PC-3 (cell line): ENCODE results near the gene ZSCAN32.

ENCODE experiments used
- CTCF ChIP-seq: fragments of 300-600 bp; sonication (generic); conservative IDR thresholded peaks from 2 replicates; pipeline ENCODE4 v1.5.1; 2017; ENCODE audit warnings: antibody characterized with exemption, low read depth, mild to moderate bottlenecking, low read length
- EZH2 ChIP-seq: fragments of 300-600 bp; sonication (generic); IDR thresholded peaks from one replicate; pipeline ENCODE4 v1.6.1; 2017; ENCODE audit warnings: antibody characterized with exemption, mild to moderate bottlenecking, low read length; ENCODE audit not compliant: unreplicated experiment
- EZH2phosphoT487 ChIP-seq: fragments of 300-600 bp; sonication (generic); IDR thresholded peaks from 2 replicates; pipeline ENCODE4 v1.6.1; 2018; ENCODE audit warnings: mild to moderate bottlenecking, antibody characterized with exemption, low read length, borderline replicate concordance

DNA sequence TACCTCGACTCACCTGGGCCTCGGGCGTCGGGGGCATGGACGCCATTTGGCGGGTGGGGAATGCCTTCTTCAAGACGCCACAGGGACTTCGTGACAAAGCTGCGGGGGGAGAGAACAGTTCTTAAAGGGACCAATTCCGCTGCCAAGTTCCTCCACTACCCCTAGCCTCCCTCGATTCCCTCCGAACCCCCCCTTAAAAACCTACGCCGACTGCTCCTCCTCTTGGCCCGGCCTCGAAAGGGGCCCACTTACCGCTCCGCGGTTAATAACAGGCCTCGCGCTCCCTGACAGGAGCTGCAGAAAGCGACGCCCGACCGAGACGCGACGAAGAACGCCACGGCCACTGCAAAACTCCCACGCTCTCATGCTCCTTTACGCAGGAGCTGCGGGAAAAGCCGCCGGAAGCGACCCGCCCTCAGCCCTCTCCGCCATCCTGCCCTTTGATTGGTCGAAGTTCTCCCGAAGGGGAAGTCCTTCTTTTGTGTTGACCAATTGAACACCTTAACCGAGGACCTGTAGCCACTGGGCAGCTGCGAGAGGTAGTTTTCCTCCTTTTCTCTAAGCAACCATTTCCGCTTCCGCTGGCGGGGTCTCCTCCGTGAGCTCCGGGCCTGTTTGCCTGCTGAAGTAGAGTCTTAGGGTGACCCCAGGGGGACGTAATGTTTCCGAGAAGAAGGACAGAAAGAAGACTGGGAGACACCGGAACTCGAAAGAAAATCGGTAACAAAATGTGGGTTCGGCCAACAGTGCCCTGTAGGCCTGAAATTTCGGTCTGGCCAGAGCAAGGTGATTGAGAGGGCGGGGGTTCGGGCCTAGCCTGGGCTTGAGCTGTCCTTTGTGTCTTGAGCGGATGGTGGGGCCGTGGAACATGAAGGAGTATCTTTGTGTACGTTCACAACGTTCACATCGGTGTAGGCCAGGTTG is 42.6 kb upstream of the ZSCAN32 start, which contains the start of the genes NAA60 and ZNF597:
- TF ChIP-seq EZH2 (no peak), CTCF (no peak), EZH2phosphoT487 (no peak)
